ENCODE data around the gene NPRL2.

The NPRL2 gene

GRCh38 chr3:50359760-50360110 is 9.2 kb upstream of the NPRL2 start:
- Histone ChIP-seq H3K9me2 (replicated peaks; ENCODE audit: insufficient read depth, low read length) (no peaks in the 10 kb centered on the region), H4K20me1 (ENCODE audit: insufficient read depth, low read length) (no peaks in the 10 kb centered on the region), H2AFZ (ENCODE audit: low read length) (peak overlapping the region; percentile 95), H3K4me3 (ENCODE audit: low read length) (peak overlapping the region; percentile 91), H3F3A (ENCODE audit: insufficient read depth, low read length) (no peaks in the 10 kb centered on the region), H3K27ac (ENCODE audit: low read length) (no peak overlapping the region), H3K79me2 (ENCODE audit: low read length) (peaks cover 46% of the 10 kb centered on the region), H3K36me3 (replicated peaks; ENCODE audit: insufficient read depth, low read length) (peaks cover 11% of the 10 kb centered on the region; the same call in 1 of the 2 replicates), H3K27me3 (replicated peaks; ENCODE audit: insufficient read depth, low read length) (no peaks in the 10 kb centered on the region), H3K9me3 (replicated peaks; ENCODE audit: insufficient read depth, low read length) (no peaks in the 10 kb centered on the region), H3K9ac (ENCODE audit: low read length) (no peak overlapping the region), H3K4me2 (ENCODE audit: low read depth, low read length) (peak overlapping the region; percentile 91), H3K4me1 (ENCODE audit: low read length) (peaks cover 29% of the 10 kb centered on the region)
- TF ChIP-seq CTCF (IDR thresholded peaks at IDR 0.05; ENCODE audit: low read length), result no peak
- no peak for TF ChIP-seq EZH2phosphoT487 (IDR thresholded peaks at IDR 0.05; ENCODE audit: low read length)
- no peak for TF ChIP-seq EZH2 (optimal IDR thresholded peaks at IDR 0.05; ENCODE audit: low read depth, low read length)
- no peak for DNase-seq

GRCh38 chr3:50358911-50359759 is 8.6 kb upstream of the NPRL2 start, which contains the start of gene TMEM115:
Gene TMEM115, minus strand, starts transcription at chr3:50359521. Its CDS starts 458 bp downstream, at chr3:50359063.
- TF ChIP-seq CTCF (IDR thresholded peaks at IDR 0.05; ENCODE audit: low read length) (no peak), EZH2phosphoT487 (IDR thresholded peaks at IDR 0.05; ENCODE audit: low read length) (no peak), EZH2 (optimal IDR thresholded peaks at IDR 0.05; ENCODE audit: low read depth, low read length) (no peak)
- H4K20me1 ChIP-seq (ENCODE audit: insufficient read depth, low read length), result no peaks in the 10 kb centered on the region
- peak within 1 kb of the TSS; percentile 18; the same call in 1 of the 2 replicates for H3K27ac ChIP-seq (ENCODE audit: low read length)
- H3K4me3 ChIP-seq (ENCODE audit: low read length), result peak within 1 kb of the TSS; percentile 91
- H3K9ac ChIP-seq (ENCODE audit: low read length), result peak within 1 kb of the TSS; percentile 90
- peaks cover 51% of the 10 kb centered on the region for H3K79me2 ChIP-seq (ENCODE audit: low read length)
- no peaks in the 10 kb centered on the region for H3F3A ChIP-seq (ENCODE audit: insufficient read depth, low read length)
- peak within 1 kb of the TSS; percentile 95 for H2AFZ ChIP-seq (ENCODE audit: low read length)
- peak; percentile 98 for DNase-seq
- H3K9me2 ChIP-seq (replicated peaks; ENCODE audit: insufficient read depth, low read length), result no peaks in the 10 kb centered on the region
- H3K9me3 ChIP-seq (replicated peaks; ENCODE audit: insufficient read depth, low read length), result no peaks in the 10 kb centered on the region
- H3K36me3 ChIP-seq (replicated peaks; ENCODE audit: insufficient read depth, low read length), result peaks cover 11% of the 10 kb centered on the region; the same call in 1 of the 2 replicates
- peak within 1 kb of the TSS; percentile 91 for H3K4me2 ChIP-seq (ENCODE audit: low read depth, low read length)
- H3K27me3 ChIP-seq (replicated peaks; ENCODE audit: insufficient read depth, low read length), result no peaks in the 10 kb centered on the region
- H3K4me1 ChIP-seq (ENCODE audit: low read length), result peaks cover 29% of the 10 kb centered on the region

- H3F3A ChIP-seq (ENCODE audit: insufficient read depth, low read length), result no peaks in the 10 kb centered on the region
- H3K9me3 ChIP-seq (replicated peaks; ENCODE audit: insufficient read depth, low read length), result no peaks in the 10 kb centered on the region
- H3K36me3 ChIP-seq (replicated peaks; ENCODE audit: insufficient read depth, low read length), result peaks cover 11% of the 10 kb centered on the region; the same call in 1 of the 2 replicates
- no peak for DNase-seq
- H3K79me2 ChIP-seq (ENCODE audit: low read length), result peaks cover 57% of the 10 kb centered on the region
- H3K27me3 ChIP-seq (replicated peaks; ENCODE audit: insufficient read depth, low read length), result no peaks in the 10 kb centered on the region
- H3K27ac ChIP-seq (ENCODE audit: low read length), result no peak overlapping the region
- H3K4me2 ChIP-seq (ENCODE audit: low read depth, low read length), result peak overlapping the region; percentile 87
- H3K4me1 ChIP-seq (ENCODE audit: low read length), result peaks cover 29% of the 10 kb centered on the region
- H3K9me2 ChIP-seq (replicated peaks; ENCODE audit: insufficient read depth, low read length), result no peaks in the 10 kb centered on the region
- H3K9ac ChIP-seq (ENCODE audit: low read length), result peak overlapping the region; percentile 90
- H3K4me3 ChIP-seq (ENCODE audit: low read length), result peak overlapping the region; percentile 91
- no peaks in the 10 kb centered on the region for H4K20me1 ChIP-seq (ENCODE audit: insufficient read depth, low read length)
- no peak overlapping the region for H2AFZ ChIP-seq (ENCODE audit: low read length)
- TF ChIP-seq CTCF (IDR thresholded peaks at IDR 0.05; ENCODE audit: low read length) (no peak), EZH2 (optimal IDR thresholded peaks at IDR 0.05; ENCODE audit: low read depth, low read length) (no peak), EZH2phosphoT487 (IDR thresholded peaks at IDR 0.05; ENCODE audit: low read length) (no peak)
Measured at GRCh38 chr3:50358355-50358910, 7.9 kb upstream of the NPRL2 start.

All from MM.1S (cell line).